Measurements from ENCODE around the gene ZBTB45. TPM values are rescaled to one million over a fixed set of nuclear protein-coding genes. Genes with fewer than 3 reads are reported as not detected.

The ZBTB45 gene
- total and polyA plus RNA-seq, 9 of the 15 experiments (the other 6 are each of a cell fraction or from before 2014, with no cell fraction given) = 0.08 to 16.1 (median 1.8) TPM

DNA sequence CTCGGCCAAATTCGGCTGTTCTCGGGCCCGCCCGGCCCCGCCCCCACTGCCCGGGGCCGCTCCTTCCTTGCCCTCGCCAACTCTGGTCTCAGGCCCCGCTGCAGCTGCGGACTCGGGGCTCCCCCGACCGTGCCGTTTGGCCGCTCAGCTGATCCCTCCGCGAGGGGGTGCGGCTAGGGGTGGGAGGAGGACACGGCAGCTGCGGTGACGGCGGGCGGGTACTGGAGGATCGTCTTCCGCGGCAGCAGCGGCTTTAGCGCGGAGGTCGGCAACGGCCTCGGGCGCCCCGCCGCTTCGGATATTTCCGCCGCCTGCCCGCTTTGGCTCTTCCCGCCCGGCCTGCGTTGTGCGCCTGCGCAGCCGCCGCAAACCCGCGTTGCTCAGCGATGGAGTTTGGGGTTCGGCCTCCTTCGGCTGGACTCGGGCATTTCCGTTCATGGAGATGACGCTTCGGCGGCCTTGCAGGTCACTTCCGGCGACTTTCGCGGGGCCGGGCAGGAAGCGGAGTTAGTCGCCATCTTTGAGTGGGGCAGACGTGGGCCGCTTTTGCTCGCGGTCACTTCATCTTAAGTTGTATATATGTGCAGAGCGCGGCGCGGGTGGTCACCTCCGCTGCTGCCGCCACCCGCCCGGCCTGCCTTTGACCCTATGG lies 39.1 kb upstream of the ZBTB45 start (continued):
- TF ChIP-seq, protein P1, sequence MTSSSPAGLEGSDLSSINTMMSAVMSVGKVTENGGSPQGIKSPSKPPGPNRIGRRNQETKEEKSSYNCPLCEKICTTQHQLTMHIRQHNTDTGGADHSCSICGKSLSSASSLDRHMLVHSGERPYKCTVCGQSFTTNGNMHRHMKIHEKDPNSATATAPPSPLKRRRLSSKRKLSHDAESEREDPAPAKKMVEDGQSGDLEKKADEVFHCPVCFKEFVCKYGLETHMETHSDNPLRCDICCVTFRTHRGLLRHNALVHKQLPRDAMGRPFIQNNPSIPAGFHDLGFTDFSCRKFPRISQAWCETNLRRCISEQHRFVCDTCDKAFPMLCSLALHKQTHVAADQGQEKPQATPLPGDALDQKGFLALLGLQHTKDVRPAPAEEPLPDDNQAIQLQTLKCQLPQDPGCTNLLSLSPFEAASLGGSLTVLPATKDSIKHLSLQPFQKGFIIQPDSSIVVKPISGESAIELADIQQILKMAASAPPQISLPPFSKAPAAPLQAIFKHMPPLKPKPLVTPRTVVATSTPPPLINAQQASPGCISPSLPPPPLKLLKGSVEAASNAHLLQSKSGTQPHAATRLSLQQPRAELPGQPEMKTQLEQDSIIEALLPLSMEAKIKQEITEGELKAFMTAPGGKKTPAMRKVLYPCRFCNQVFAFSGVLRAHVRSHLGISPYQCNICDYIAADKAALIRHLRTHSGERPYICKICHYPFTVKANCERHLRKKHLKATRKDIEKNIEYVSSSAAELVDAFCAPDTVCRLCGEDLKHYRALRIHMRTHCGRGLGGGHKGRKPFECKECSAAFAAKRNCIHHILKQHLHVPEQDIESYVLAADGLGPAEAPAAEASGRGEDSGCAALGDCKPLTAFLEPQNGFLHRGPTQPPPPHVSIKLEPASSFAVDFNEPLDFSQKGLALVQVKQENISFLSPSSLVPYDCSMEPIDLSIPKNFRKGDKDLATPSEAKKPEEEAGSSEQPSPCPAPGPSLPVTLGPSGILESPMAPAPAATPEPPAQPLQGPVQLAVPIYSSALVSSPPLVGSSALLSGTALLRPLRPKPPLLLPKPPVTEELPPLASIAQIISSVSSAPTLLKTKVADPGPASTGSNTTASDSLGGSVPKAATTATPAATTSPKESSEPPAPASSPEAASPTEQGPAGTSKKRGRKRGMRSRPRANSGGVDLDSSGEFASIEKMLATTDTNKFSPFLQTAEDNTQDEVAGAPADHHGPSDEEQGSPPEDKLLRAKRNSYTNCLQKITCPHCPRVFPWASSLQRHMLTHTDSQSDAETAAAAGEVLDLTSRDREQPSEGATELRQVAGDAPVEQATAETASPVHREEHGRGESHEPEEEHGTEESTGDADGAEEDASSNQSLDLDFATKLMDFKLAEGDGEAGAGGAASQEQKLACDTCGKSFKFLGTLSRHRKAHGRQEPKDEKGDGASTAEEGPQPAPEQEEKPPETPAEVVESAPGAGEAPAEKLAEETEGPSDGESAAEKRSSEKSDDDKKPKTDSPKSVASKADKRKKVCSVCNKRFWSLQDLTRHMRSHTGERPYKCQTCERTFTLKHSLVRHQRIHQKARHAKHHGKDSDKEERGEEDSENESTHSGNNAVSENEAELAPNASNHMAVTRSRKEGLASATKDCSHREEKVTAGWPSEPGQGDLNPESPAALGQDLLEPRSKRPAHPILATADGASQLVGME (CRISPR knock-in tag; IDR thresholded peaks at IDR 0.05) = peak; percentile 60; the same call in 1 of the 2 replicates
- TF ChIP-seq ZNF324 (CRISPR knock-in tag; IDR thresholded peaks at IDR 0.05) (peak; percentile 72), SREBF1 (IDR thresholded peaks at IDR 0.05; ENCODE audit: borderline replicate concordance, low read depth, low read length) (no peak), RBBP5 (IDR thresholded peaks at IDR 0.05; ENCODE audit: borderline replicate concordance, insufficient read depth, low read length, poor library complexity, severe bottlenecking) (no peak), HDAC1 (IDR thresholded peaks at IDR 0.05) (peak in 1 of 2 experiments; percentile 10; a peak in 2 of 4 replicates), NR4A1 (CRISPR knock-in tag; IDR thresholded peaks at IDR 0.05) (0 out of 2 replicates have a peak, but pooled peaks have one; percentile 61), NR4A1 (tag; IDR thresholded peaks at IDR 0.05) (no peak), ZNF584 (CRISPR knock-in tag; IDR thresholded peaks at IDR 0.05; ENCODE audit: low read depth) (no peak), HNRNPK (IDR thresholded peaks at IDR 0.05; ENCODE audit: low read depth, low read length, poor library complexity, severe bottlenecking) (no peak), TGIF2 (CRISPR knock-in tag; IDR thresholded peaks at IDR 0.05) (no peak), CREBBP (IDR thresholded peaks at IDR 0.05; ENCODE audit: low read depth, low read length) (no peak), FOSL1 (tag; conservative IDR thresholded peaks at IDR 0.05) (peak; percentile 48; the same call in 1 of the 2 replicates), ASH1L (IDR thresholded peaks at IDR 0.05; ENCODE audit: borderline replicate concordance, low read depth, partially characterized antibody) (no peak), ZNF121 (CRISPR knock-in tag; conservative IDR thresholded peaks at IDR 0.05) (no peak)
- TF ChIP-seq, protein P2, sequence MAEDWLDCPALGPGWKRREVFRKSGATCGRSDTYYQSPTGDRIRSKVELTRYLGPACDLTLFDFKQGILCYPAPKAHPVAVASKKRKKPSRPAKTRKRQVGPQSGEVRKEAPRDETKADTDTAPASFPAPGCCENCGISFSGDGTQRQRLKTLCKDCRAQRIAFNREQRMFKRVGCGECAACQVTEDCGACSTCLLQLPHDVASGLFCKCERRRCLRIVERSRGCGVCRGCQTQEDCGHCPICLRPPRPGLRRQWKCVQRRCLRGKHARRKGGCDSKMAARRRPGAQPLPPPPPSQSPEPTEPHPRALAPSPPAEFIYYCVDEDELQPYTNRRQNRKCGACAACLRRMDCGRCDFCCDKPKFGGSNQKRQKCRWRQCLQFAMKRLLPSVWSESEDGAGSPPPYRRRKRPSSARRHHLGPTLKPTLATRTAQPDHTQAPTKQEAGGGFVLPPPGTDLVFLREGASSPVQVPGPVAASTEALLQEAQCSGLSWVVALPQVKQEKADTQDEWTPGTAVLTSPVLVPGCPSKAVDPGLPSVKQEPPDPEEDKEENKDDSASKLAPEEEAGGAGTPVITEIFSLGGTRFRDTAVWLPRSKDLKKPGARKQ (CRISPR knock-in tag; IDR thresholded peaks at IDR 0.05) = no peak
- TF ChIP-seq, protein P3, sequence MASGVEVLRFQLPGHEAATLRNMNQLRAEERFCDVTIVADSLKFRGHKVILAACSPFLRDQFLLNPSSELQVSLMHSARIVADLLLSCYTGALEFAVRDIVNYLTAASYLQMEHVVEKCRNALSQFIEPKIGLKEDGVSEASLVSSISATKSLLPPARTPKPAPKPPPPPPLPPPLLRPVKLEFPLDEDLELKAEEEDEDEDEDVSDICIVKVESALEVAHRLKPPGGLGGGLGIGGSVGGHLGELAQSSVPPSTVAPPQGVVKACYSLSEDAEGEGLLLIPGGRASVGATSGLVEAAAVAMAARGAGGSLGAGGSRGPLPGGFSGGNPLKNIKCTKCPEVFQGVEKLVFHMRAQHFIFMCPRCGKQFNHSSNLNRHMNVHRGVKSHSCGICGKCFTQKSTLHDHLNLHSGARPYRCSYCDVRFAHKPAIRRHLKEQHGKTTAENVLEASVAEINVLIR (CRISPR knock-in tag; IDR thresholded peaks at IDR 0.05) = 0 out of 2 replicates have a peak, but pooled peaks have one; percentile 61

All from K562 (cell line).